ENCODE data around the gene SPTBN5. TPM values are rescaled to one million over a fixed set of nuclear protein-coding genes. Genes with fewer than 3 reads are reported as not detected.

SPTBN5 gene
- total RNA-seq, 1 donor from 2014 or later = 1.9 TPM

- Histone ChIP-seq H3K27ac (no peak overlapping the region), H3K4me1 (no peaks in the 10 kb centered on the region), H3K9me3 (no peaks in the 10 kb centered on the region), H3K4me3 (no peak overlapping the region), H3K36me3 (peaks cover 57% of the 10 kb centered on the region), H3K27me3 (no peaks in the 10 kb centered on the region)
- intact Hi-C loops (cut with DNase I) = no loop called here
- TF ChIP-seq, protein P1, sequence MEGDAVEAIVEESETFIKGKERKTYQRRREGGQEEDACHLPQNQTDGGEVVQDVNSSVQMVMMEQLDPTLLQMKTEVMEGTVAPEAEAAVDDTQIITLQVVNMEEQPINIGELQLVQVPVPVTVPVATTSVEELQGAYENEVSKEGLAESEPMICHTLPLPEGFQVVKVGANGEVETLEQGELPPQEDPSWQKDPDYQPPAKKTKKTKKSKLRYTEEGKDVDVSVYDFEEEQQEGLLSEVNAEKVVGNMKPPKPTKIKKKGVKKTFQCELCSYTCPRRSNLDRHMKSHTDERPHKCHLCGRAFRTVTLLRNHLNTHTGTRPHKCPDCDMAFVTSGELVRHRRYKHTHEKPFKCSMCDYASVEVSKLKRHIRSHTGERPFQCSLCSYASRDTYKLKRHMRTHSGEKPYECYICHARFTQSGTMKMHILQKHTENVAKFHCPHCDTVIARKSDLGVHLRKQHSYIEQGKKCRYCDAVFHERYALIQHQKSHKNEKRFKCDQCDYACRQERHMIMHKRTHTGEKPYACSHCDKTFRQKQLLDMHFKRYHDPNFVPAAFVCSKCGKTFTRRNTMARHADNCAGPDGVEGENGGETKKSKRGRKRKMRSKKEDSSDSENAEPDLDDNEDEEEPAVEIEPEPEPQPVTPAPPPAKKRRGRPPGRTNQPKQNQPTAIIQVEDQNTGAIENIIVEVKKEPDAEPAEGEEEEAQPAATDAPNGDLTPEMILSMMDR (IDR thresholded peaks at IDR 0.05) = no peak
- no peak for DNase-seq
- no peak for ATAC-seq
Observed at GRCh38 chr15:41820791-41821423, 72.9 kb downstream of the SPTBN5 start.

- TF ChIP-seq, protein P1 (IDR thresholded peaks at IDR 0.05) = no peak
- H3K27me3 ChIP-seq = no peaks in the 10 kb centered on the region
- DNase-seq (no peak), ATAC-seq (no peak)
- H3K36me3 ChIP-seq = peaks cover 68% of the 10 kb centered on the region
- H3K4me3 ChIP-seq = no peak overlapping the region
- no peaks in the 10 kb centered on the region for H3K4me1 ChIP-seq
- no peak overlapping the region for H3K27ac ChIP-seq
- intact Hi-C loops (cut with DNase I) = no loop called here
- H3K9me3 ChIP-seq = no peaks in the 10 kb centered on the region
Observed at GRCh38 chr15:41819455-41820050, 74.3 kb downstream of the SPTBN5 start.

GRCh38 chr15:41817781-41818180 lies 76.1 kb downstream of the SPTBN5 start:
- intact Hi-C loops (cut with DNase I) = no loop called here
- H3K9me3 ChIP-seq = no peaks in the 10 kb centered on the region
- no peak overlapping the region for H3K4me3 ChIP-seq
- no peaks in the 10 kb centered on the region for H3K4me1 ChIP-seq
- DNase-seq (no peak), ATAC-seq (no peak)
- TF ChIP-seq, protein P1 (IDR thresholded peaks at IDR 0.05) = no peak
- H3K27me3 ChIP-seq = no peaks in the 10 kb centered on the region
- no peak overlapping the region for H3K27ac ChIP-seq
- H3K36me3 ChIP-seq = peaks cover 75% of the 10 kb centered on the region

- Histone ChIP-seq H3K27me3 (no peaks in the 10 kb centered on the region), H3K9me3 (no peaks in the 10 kb centered on the region), H3K36me3 (peaks cover 76% of the 10 kb centered on the region), H3K4me1 (no peaks in the 10 kb centered on the region), H3K27ac (no peak overlapping the region), H3K4me3 (no peak overlapping the region)
- TF ChIP-seq, protein P1 (IDR thresholded peaks at IDR 0.05) = no peak
- ATAC-seq = no peak
- DNase-seq = no peak
- intact Hi-C loops (cut with DNase I) = no loop called here
Observed at GRCh38 chr15:41817327-41817726, 76.5 kb downstream of the SPTBN5 start.

DNA sequence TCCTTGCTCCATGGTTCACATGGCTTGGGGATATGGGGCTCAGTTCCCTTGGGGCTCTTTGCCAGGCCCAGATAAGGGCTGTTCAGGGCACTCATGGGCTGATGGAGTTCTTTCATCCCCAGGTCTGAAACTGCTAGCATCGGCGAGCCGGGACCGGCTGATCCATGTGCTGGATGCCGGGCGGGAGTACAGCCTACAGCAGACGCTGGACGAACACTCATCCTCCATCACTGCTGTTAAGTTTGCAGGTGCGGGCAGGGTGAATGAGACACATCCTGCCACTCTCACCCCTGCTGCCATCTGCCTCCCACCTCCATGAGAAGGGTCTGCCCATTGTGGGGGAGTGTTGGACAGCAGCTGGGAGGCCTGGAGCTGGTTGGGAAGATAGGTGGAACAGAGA lies 77.1 kb downstream of the SPTBN5 start:
- no peaks in the 10 kb centered on the region for H3K9me3 ChIP-seq
- DNase-seq (no peak), ATAC-seq (no peak)
- no peak overlapping the region for H3K4me3 ChIP-seq
- no peaks in the 10 kb centered on the region for H3K4me1 ChIP-seq
- peaks cover 70% of the 10 kb centered on the region for H3K36me3 ChIP-seq
- H3K27me3 ChIP-seq = no peaks in the 10 kb centered on the region
- intact Hi-C loops (cut with DNase I) = no loop called here
- H3K27ac ChIP-seq = no peak overlapping the region
- TF ChIP-seq, protein P1 (IDR thresholded peaks at IDR 0.05) = no peak
